GM19035 (cell line): ENCODE measurements around the gene ADD1.
A peak's percentile ranks its signal among the peaks of the same experiment; 100 is the strongest.

Experiments used
- ATAC-seq: cut with Tn5 transposase; IDR thresholded peaks from one replicate; pipeline ENCODE4 v1.9.1; 2021; ENCODE audit not compliant: unreplicated experiment

ADD1 gene

DNA sequence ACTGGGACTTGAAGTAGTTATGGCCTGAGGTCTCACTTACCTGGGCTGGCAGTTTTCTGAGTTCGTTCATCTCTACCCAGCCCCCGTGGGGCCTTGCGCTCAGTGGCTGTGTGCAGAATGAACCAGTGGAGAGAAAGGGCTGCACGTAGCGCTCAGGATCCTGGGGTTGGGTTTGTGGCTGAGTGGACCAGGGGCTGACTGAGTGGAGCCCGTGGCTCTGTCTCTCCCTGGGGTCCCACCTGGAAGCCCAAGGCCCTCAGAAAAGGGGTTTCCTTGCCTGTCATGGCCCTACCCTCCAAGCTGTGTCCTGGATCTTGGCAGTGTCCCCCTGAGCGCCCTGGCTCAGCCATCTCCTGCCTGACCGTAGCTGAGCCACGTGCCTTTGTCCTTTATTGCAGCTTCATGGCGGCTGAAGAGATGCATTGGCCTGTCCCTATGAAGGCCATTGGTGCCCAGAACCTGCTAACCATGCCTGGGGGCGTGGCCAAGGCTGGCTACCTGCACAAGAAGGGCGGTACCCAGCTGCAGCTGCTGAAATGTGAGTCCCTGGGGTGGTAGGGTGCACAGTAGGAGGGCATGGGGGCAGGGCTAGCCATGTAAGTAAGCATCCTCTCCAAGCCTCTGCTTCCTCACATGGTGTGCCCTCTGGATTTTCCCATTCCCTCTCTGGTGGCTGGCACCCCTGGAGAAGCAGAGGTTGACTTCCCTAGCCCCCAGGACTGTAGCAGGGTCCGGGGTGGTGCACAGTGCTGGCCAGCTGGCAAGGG lies 23.2 kb upstream of the ADD1 start:
- no peak for ATAC-seq

- ATAC-seq = no peak
Observed at GRCh38 chr4:2822461-2823300, 21.0 kb upstream of the ADD1 start.

DNA sequence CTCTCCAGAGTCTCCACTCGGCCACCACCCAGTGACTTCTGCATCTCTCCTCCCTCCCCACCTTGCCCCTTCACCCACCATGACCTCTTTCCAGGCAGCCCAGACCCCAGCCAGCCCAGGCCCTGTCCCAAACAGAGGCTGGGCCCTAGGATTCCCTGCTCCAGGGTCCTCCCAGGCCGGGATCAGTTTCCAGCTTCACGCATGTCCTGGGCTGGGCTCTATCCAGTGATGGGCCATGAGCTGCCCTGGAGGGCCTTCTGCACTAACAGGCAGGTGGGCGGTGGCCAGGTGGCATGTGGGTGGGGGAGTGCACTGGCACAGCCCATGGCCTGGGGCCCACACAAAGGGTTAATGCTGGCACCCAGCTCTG lies 20.4 kb upstream of the ADD1 start:
- no peak for ATAC-seq

- ATAC-seq = no peak
Observed at GRCh38 chr4:2823671-2824328, 19.8 kb upstream of the ADD1 start.

- no peak for ATAC-seq
Observed at GRCh38 chr4:2824329-2824835, 19.3 kb upstream of the ADD1 start.

DNA sequence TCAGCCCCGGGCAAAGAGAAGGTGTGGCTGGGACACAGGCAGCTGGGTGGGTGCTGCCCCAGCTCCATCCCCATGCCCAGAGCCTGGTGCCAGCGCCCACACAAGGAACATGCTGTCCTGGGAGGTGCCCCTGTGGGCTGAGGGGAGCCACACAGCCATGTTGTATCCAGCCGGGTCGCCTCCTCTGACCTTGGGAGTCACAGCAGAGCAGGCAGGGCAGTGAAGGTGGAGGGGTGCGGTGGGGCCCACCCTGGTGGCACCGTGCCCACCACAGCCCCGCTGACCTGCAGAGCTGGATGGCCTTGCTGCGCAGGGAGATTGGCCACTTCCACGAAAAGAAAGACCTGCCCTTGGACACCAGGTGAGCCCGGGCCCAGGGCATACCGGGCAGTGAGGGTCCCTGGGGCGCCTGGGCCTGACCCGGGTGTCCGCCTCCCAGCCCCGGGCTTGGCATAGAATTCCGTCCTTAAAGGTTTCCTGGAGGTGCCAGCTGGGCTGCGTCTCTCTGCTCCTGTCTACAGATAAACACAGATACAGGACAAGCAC lies 18.7 kb upstream of the ADD1 start:
- no peak for ATAC-seq

- no peak for ATAC-seq
Observed at GRCh38 chr4:2825740-2826139, 17.9 kb upstream of the ADD1 start.

- ATAC-seq = no peak
Observed at GRCh38 chr4:2827071-2827873, 16.4 kb upstream of the ADD1 start.

DNA sequence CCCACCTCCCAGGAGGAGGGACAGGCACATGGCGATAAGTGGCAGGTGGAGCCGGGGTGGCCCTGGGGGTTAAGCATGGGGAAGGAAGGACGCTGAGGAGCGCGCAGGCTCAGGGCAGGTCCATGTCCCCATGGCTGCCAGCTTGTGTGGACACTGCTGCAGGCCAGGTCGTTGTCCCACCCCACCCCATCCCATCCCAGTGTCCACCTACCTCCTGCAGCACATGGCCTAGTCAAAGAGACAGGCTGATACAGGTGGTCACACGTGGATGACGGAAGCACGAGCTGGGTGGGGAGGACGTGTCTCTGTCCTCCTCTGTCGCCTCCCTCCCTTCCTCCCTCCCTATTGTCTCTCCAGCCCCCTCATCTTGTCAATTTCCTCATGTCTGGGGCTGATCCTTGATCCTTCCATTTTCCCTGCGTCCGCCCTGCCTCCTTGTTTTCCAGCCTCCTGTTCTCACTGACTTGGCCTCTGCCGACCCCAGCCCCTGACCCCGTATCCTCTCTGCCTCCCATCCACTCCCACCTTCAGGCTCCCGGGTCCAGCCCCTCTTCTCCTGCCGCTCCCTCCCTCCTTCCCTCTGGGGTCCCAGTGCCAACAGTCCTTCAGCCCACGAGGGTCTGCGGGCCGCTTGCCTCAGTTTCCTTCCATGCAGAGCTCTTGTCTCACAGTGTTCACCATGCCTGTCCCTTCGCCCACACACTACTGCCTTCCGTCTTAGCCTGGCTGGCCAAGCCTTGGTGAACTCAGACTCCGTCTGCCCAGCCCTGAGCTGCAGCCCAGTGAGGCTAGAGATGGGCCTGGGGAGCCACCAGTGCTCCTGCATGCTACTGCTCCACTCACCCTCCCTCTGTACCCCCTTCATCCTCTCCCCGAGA lies 15.5 kb upstream of the ADD1 start:
- no peak for ATAC-seq

- no peak for ATAC-seq
Observed at GRCh38 chr4:2828758-2829181, 14.9 kb upstream of the ADD1 start.

DNA sequence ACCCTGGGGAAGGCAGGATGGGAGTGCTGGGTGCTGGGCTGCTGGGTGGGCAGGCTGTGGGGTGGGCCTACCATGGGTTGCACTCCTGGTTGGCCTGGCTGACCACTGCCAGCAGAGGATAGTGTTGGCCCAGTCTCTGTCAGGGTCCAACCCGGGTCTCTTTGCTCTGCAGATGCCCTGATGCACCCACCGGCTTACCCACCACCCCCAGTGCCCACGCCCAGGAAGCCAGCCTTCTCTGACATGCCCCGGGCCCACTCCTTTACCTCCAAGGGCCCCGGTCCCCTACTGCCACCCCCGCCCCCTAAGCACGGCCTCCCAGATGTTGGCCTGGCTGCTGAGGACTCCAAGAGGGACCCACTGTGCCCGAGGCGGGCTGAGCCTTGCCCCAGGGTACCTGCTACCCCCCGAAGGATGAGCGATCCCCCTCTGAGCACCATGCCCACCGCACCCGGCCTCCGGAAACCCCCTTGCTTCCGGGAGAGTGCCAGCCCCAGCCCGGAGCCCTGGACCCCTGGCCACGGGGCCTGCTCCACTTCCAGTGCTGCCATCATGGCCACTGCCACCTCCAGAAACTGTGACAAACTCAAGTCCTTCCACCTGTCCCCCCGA lies 14.2 kb upstream of the ADD1 start:
- no peak for ATAC-seq

- ATAC-seq = no peak
Observed at GRCh38 chr4:2829933-2830451, 13.7 kb upstream of the ADD1 start.

GRCh38 chr4:2830632-2831610 lies 12.7 kb upstream of the ADD1 start:
- ATAC-seq = no peak

GRCh38 chr4:2831611-2832308 lies 11.9 kb upstream of the ADD1 start:
- no peak for ATAC-seq

- ATAC-seq = peak; percentile 58
Observed at GRCh38 chr4:2832309-2832980, 11.2 kb upstream of the ADD1 start.

GRCh38 chr4:2832981-2833670 lies 10.5 kb upstream of the ADD1 start:
- ATAC-seq = no peak
